GOT3 (cell line): ENCODE measurements around the gene JAG2.

Experiments
- DNase-seq: peaks from one replicate; lab custom pipeline; 2025; ENCODE audit warnings: mixed read lengths; lab: John Stamatoyannopoulos, UW

JAG2 gene

GRCh38 chr14:105151084-105151837 is 17.3 kb downstream of the JAG2 start:
- DNase-seq: no peak

GRCh38 chr14:105150368-105151083 is 18.1 kb downstream of the JAG2 start:
- DNase-seq: no peak

- no peak for DNase-seq
Measured at GRCh38 chr14:105150026-105150367, 18.6 kb downstream of the JAG2 start.

- no peak for DNase-seq
Measured at GRCh38 chr14:105149146-105149781, 19.3 kb downstream of the JAG2 start.

- no peak for DNase-seq
Measured at GRCh38 chr14:105148604-105149145, 19.9 kb downstream of the JAG2 start.

GRCh38 chr14:105147671-105148603 is 20.6 kb downstream of the JAG2 start:
- DNase-seq: no peak

GRCh38 chr14:105146976-105147635 is 21.5 kb downstream of the JAG2 start:
- DNase-seq: no peak

GRCh38 chr14:105146181-105146975 is 22.2 kb downstream of the JAG2 start:
- no peak for DNase-seq

GRCh38 chr14:105145381-105146180 is 23.0 kb downstream of the JAG2 start:
- no peak for DNase-seq

- DNase-seq: no peak
Measured at GRCh38 chr14:105144666-105145380, 23.8 kb downstream of the JAG2 start.

GRCh38 chr14:105144026-105144665 is 24.4 kb downstream of the JAG2 start:
- DNase-seq: no peak

GRCh38 chr14:105143451-105144025 is 25.0 kb downstream of the JAG2 start:
- no peak for DNase-seq

GRCh38 chr14:105142651-105143450 is 25.7 kb downstream of the JAG2 start:
- DNase-seq: no peak

- no peak for DNase-seq
Measured at GRCh38 chr14:105141486-105142281, 26.9 kb downstream of the JAG2 start.

- DNase-seq: no peak
Measured at GRCh38 chr14:105141026-105141425, 27.6 kb downstream of the JAG2 start.

GRCh38 chr14:105140581-105140980 is 28.0 kb downstream of the JAG2 start:
- no peak for DNase-seq
